K562 treated with DMSO at 1 percent for 12 hours (cell line): Measurements from ENCODE around the gene OLR1. TPM values are rescaled to one million over a fixed set of nuclear protein-coding genes. Genes with fewer than 3 reads are reported as not detected.

ENCODE experiments used
- total RNA-seq: library from RNA; unstranded; fragments of 300-600 nt; gene quantifications from 2 replicates; pipeline ENCODE4 v1.2.3, GENCODE V29; 2022; ENCODE audit not compliant: insufficient read depth

The OLR1 gene
- total RNA-seq = not detected in 2 replicates

DNA sequence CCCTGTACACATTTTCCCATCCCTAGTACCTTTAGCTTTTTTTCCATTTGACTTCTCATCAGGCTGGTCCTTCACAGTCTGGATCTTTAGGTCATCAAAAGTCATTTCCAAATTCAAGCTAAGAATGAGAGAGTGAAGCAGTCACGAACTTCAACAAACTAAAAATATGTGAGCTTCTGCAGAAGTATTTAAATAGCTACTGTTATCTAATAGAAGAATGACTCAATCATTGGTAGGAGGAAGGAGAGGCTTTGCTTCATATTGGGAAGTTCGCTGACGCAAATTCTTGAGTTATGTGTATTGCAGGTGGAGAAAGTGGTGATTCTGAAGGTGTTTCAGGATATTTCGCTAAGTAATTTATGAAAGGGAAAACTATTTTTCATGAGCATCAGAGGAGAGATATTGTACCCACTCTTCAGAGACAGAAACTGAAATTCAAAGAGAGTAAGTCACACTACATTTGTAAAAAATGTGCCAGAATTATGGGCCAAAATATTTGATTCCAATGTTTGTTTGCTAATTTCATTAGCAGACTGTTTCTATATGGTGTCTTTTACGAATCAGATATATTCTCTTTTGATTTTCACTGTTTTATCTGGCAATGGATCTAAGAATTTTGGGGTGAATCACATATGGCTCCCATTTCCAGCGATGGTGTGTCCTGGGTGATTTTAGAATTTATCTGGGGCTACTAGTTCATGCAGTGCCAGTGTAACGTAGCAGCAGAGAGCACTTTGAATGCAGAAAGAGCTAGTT is at the start of gene OLR1:
TSS of gene OLR1 (minus strand) at position 160 of the 756 bp plus-strand sequence. CDS start at position 105, 55 bp downstream.

DNA sequence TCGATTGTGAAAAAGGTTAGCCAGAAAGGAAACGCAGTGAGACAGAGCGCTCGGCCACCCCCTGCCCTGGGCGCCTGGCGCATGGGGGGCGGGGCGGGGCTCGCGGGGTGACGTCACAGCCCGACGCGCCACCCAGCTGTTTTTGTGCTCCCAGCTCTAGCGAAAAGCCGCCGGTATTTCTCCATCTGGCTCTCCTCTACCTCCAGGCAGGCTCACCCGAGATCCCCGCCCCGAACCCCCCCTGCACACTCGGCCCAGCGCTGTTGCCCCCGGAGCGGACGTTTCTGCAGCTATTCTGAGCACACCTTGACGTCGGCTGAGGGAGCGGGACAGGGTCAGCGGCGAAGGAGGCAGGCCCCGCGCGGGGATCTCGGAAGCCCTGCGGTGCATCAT is 40.8 kb upstream of the OLR1 start, which contains the start of gene GABARAPL1:
TSS of gene GABARAPL1 (plus strand) at position 139 of the 393 bp plus-strand sequence. CDS start at position 392, 253 bp downstream.

DNA sequence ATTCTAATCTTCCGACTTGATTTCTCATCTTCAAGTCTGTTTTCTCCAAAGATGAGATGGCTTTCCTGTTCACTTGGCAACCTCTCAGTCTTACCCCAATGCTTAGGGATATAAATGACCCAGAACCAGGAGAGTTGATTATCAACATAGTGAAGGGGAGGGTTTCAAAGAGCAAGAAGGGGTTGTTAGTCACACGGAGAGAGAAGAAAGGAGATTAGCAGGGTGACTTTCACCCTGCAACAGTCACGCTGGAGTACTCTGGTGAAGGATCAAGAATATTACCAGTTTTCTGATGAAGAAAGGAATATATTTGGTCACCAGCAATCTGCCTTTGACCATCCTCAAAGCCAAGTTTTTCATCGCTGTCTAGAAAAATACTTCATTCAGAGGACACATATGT is 6.9 kb upstream of the OLR1 start, which contains the start of gene TMEM52B:
TSS of gene TMEM52B (plus strand) at position 212 of the 400 bp plus-strand sequence. CDS start 543 bp downstream, outside the sequence.

DNA sequence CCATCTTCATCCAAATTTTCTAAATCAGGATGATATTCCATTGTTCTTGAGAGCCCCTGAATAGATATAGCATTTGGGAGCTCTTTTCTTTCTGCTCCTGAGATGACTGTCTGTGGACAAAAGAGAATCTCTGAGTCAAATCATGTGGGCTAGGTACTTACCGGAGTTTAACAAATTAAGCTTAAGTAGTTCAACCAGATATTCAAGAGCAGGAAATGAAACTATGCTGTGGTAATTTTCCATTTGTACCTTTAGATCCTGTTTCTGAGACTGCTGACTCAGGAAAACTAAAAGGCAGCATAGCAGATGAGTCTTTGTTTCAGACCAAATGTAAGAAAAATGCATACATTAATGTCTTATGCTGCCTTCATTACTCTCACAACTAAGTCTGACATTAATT is 41.9 kb downstream of the OLR1 start, which contains the start of gene CLEC7A:
TSS of gene CLEC7A (minus strand) at position 158 of the 400 bp plus-strand sequence. CDS start at position 41, 117 bp downstream.

Other genes with a start within 250 kb of the OLR1 start
- not detected in 2 replicates for gene CLEC2A, start 239.8 kb downstream of the OLR1 start, total RNA-seq
- gene CLEC12A, start 200.7 kb downstream of the OLR1 start, total RNA-seq = not detected in 2 replicates
- not detected in 2 replicates for gene CLEC1B, start 173.0 kb downstream of the OLR1 start, total RNA-seq
- gene CLEC12B, start 161.5 kb downstream of the OLR1 start, total RNA-seq = not detected in 2 replicates
- gene CLEC9A, start 141.4 kb downstream of the OLR1 start, total RNA-seq = not detected in 2 replicates
- gene CLEC1A, start 73.1 kb downstream of the OLR1 start, total RNA-seq = not detected in 2 replicates
- not detected in 2 replicates for gene CLEC7A, start 41.9 kb downstream of the OLR1 start, total RNA-seq
- gene TMEM52B, start 6.9 kb upstream of the OLR1 start, total RNA-seq = not detected in 2 replicates
- gene GABARAPL1, start 40.7 kb upstream of the OLR1 start, total RNA-seq = 14.5 and 33.0 TPM in 2 replicates
- not detected in 2 replicates for gene KLRD1, start 135.7 kb upstream of the OLR1 start, total RNA-seq
- not detected in 2 replicates for gene KLRK1, start 217.9 kb upstream of the OLR1 start, total RNA-seq
- not detected in 2 replicates for gene KLRC4, start 237.6 kb upstream of the OLR1 start, total RNA-seq
- not detected in 2 replicates for gene KLRC3, start 248.5 kb upstream of the OLR1 start, total RNA-seq